GM19324 (cell line): Measurements from ENCODE around the gene RAPGEF3.

ENCODE experiments used
- ATAC-seq: cut with Tn5 transposase; IDR thresholded peaks from one replicate; pipeline ENCODE4 v1.9.1; 2021; ENCODE audit warnings: mild to moderate bottlenecking, moderate library complexity; ENCODE audit not compliant: unreplicated experiment, low FRiP score

The RAPGEF3 gene

GRCh38 chr12:47705566-47706425 lies 52.9 kb downstream of the RAPGEF3 start, which contains the start of gene RPAP3:
RPAP3 (minus strand) TSS chr12:47706030; CDS start chr12:47702840, 3,190 bp downstream.
- ATAC-seq = peak; percentile 81

GRCh38 chr12:47705229-47705565 lies 53.5 kb downstream of the RAPGEF3 start:
- ATAC-seq = no peak

- no peak for ATAC-seq
These were observed 54.0 kb downstream of the RAPGEF3 start for GRCh38 chr12:47704719-47705118.

- no peak for ATAC-seq
These were observed 58.4 kb downstream of the RAPGEF3 start for GRCh38 chr12:47700263-47700662.

GRCh38 chr12:47698631-47699030 lies 60.0 kb downstream of the RAPGEF3 start:
- no peak for ATAC-seq

- ATAC-seq = no peak
These were observed 60.6 kb downstream of the RAPGEF3 start for GRCh38 chr12:47698055-47698454.

GRCh38 chr12:47689215-47689614 lies 69.5 kb downstream of the RAPGEF3 start:
- ATAC-seq = no peak

- no peak for ATAC-seq
These were observed 71.0 kb downstream of the RAPGEF3 start for GRCh38 chr12:47687636-47688035.

- no peak for ATAC-seq
These were observed 71.9 kb downstream of the RAPGEF3 start for GRCh38 chr12:47686645-47687240.
